Heart left ventricle (tissue), 13 donors: ENCODE data around the gene RCE1.

Experiments used
- POLR2A ChIP-seq, 2 donors: fragments of 450-650 bp; IDR thresholded peaks; one replicate each; pipeline ENCODE4 v1.6.1; 2017; ENCODE audit warnings: antibody characterized with exemption in 2 of 2, mild to moderate bottlenecking in 2 of 2, moderate library complexity in 2 of 2
- TF ChIP-seq, protein P1 (sequence below), 12 donors: fragments of 200-600 bp; sonication (generic) in 4 of 12; IDR thresholded peaks; one replicate each; pipeline versions ENCODE4 v1.5.0 to v1.8.0; 2018 to 2022; ENCODE audit warnings: antibody characterized with exemption in 12 of 12, mild to moderate bottlenecking in 5 of 12
- donor health status: ischemic (EF 13 %, LVEDD 7.1; RV severe dilation, severe dysfunction).
- donor health status: DM: no; HTN: yes; CAD: no.
- donor health status: DM: no; HTN: no; CAD: no.
- donor health status: ischemic (EF 25% LVEDD 6.9; RV normal size, moderate dysfunction).
- donor health status: ischemic (EF 25% LVEDD 5.7; RV mildly dilated, moderate dysfunction).
- donor health status: ischemic (EF 35%, LVEDD 5.7; RV mildly dilated, moderate dysfunction).
- donor health status: nonischemic (EF 11% LVEDD 7.7; RV severe dilation, severe dysfunction).
- donor health status: DM: yes; HTN: yes; CAD: no.
- donor health status: PGD.
- donor health status: ischemic (EF 29% LVEDD 5.4; RV normal size, mild dysfunction).
- donor health status: nonischemic (EF 23%, LVEDD 6.1; RV moderate dilation, normal function).

DNA sequence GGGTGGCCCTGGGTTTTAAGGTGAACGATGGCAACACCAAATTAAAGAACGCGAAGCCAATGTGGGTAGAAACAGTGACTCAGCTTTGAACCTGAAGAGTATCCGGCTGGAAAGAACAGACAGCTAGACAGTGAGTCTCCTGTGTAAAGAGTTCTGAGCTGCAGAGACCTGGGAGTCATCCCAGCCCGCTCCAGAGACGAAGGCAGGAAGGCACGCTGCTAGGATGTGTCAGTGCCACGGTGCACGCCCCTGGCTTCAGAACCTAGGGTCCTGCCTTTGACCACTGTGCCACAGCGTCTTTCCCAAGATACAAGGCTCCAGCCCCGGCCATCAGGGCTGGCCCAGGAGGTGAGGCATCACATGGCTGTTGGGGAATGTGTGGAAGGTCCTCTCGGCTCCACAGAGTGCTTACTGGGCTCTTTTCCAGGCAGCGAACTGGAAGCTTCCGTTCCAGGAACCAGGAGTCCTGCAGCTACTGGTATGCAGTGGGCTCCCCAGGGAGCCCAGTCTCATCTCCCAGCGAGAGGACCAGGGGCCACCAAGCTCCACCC lies 43.5 kb downstream of the RCE1 start:
- TF ChIP-seq, protein P1, sequence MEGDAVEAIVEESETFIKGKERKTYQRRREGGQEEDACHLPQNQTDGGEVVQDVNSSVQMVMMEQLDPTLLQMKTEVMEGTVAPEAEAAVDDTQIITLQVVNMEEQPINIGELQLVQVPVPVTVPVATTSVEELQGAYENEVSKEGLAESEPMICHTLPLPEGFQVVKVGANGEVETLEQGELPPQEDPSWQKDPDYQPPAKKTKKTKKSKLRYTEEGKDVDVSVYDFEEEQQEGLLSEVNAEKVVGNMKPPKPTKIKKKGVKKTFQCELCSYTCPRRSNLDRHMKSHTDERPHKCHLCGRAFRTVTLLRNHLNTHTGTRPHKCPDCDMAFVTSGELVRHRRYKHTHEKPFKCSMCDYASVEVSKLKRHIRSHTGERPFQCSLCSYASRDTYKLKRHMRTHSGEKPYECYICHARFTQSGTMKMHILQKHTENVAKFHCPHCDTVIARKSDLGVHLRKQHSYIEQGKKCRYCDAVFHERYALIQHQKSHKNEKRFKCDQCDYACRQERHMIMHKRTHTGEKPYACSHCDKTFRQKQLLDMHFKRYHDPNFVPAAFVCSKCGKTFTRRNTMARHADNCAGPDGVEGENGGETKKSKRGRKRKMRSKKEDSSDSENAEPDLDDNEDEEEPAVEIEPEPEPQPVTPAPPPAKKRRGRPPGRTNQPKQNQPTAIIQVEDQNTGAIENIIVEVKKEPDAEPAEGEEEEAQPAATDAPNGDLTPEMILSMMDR (IDR thresholded peaks at IDR 0.05): no peak
- TF ChIP-seq POLR2A (IDR thresholded peaks at IDR 0.05): no peak
